GF-D8 (cell line): ENCODE results near the gene CFDP1.

ENCODE experiments used
- DNase-seq: peaks from one replicate; lab custom pipeline; 2025; lab: John Stamatoyannopoulos, UW

CFDP1 gene

GRCh38 chr16:75319513-75320411 is 113.5 kb downstream of the CFDP1 start:
- DNase-seq, result no peak

GRCh38 chr16:75318737-75319136 is 114.6 kb downstream of the CFDP1 start:
- DNase-seq, result no peak

- DNase-seq, result no peak
Measured at GRCh38 chr16:75317532-75317931, 115.8 kb downstream of the CFDP1 start.

GRCh38 chr16:75317101-75317522 is 116.2 kb downstream of the CFDP1 start:
- DNase-seq, result peak; percentile 20

GRCh38 chr16:75315539-75316306 is 117.6 kb downstream of the CFDP1 start:
- DNase-seq, result no peak

GRCh38 chr16:75312875-75313274 is 120.4 kb downstream of the CFDP1 start:
- DNase-seq, result no peak

GRCh38 chr16:75311383-75311938 is 121.8 kb downstream of the CFDP1 start:
- DNase-seq, result no peak

- no peak for DNase-seq
Measured at GRCh38 chr16:75310541-75310940, 122.8 kb downstream of the CFDP1 start.

GRCh38 chr16:75309899-75310430 is 123.3 kb downstream of the CFDP1 start:
- no peak for DNase-seq

- DNase-seq, result no peak
Measured at GRCh38 chr16:75309156-75309555, 124.1 kb downstream of the CFDP1 start.

GRCh38 chr16:75308011-75308410 is 125.3 kb downstream of the CFDP1 start:
- no peak for DNase-seq

GRCh38 chr16:75307506-75307905 is 125.8 kb downstream of the CFDP1 start:
- DNase-seq, result no peak

- no peak for DNase-seq
Measured at GRCh38 chr16:75306099-75306762, 127.1 kb downstream of the CFDP1 start.

GRCh38 chr16:75305364-75306098 is 127.8 kb downstream of the CFDP1 start:
- DNase-seq, result peak; percentile 5

- DNase-seq, result no peak
Measured at GRCh38 chr16:75304521-75305363, 128.6 kb downstream of the CFDP1 start.

GRCh38 chr16:75301804-75302203 is 131.5 kb downstream of the CFDP1 start:
- DNase-seq, result no peak

GRCh38 chr16:75298267-75298666 is 135.0 kb downstream of the CFDP1 start:
- DNase-seq, result no peak

GRCh38 chr16:75296606-75297005 is 136.7 kb downstream of the CFDP1 start:
- no peak for DNase-seq

- no peak for DNase-seq
Measured at GRCh38 chr16:75294773-75295459, 138.4 kb downstream of the CFDP1 start.

GRCh38 chr16:75293772-75294171 is 139.5 kb downstream of the CFDP1 start:
- DNase-seq, result no peak
